Skeletal muscle satellite cell (primary cell): ENCODE measurements around the gene GAS2L2.
A peak's percentile ranks its signal among the peaks of the same experiment; 100 is the strongest.

Source experiments
- H3K27me3 ChIP-seq: 2 replicates; pipeline ENCODE4 v1.7.0; 2013; ENCODE audit warnings: low read length; ENCODE audit not compliant: control insufficient read depth, insufficient read depth
- H3K36me3 ChIP-seq: 2 replicates; pipeline ENCODE4 v1.7.0; 2013; ENCODE audit warnings: mild to moderate bottlenecking, control low read depth, low read length; ENCODE audit not compliant: insufficient read depth
- H3K4me1 ChIP-seq: 2 replicates; pipeline ENCODE4 v1.7.0; 2013; ENCODE audit warnings: low read length; ENCODE audit not compliant: control insufficient read depth, insufficient read depth
- H3K4me2 ChIP-seq: 2 replicates; pipeline ENCODE4 v1.7.0; 2013; ENCODE audit warnings: mild to moderate bottlenecking, low read length
- H3K4me3 ChIP-seq: 2 replicates; pipeline ENCODE4 v1.7.0; 2013; ENCODE audit warnings: low read length
- H3K9ac ChIP-seq: 2 replicates; pipeline ENCODE4 v1.7.0; 2013; ENCODE audit warnings: mild to moderate bottlenecking, low read depth, low read length, moderate library complexity
- H3K9me3 ChIP-seq: replicated peaks from 2 replicates; pipeline ENCODE4 v1.7.0; 2013; ENCODE audit warnings: mild to moderate bottlenecking, control low read depth, low read length

GAS2L2 gene

GRCh38 chr17:35788477-35789368, 35.7 kb upstream of the GAS2L2 start:
- Histone ChIP-seq H3K9me3 (no peaks in the 10 kb centered on the region), H3K36me3 (no peaks in the 10 kb centered on the region), H3K9ac (peak overlapping the region; percentile 38), H3K27me3 (peaks cover 19% of the 10 kb centered on the region), H3K4me3 (peak overlapping the region; percentile 37), H3K4me1 (peaks cover 34% of the 10 kb centered on the region), H3K4me2 (peak overlapping the region; percentile 74)

GRCh38 chr17:35786941-35787432, 33.9 kb upstream of the GAS2L2 start:
- Histone ChIP-seq H3K27me3 (peaks cover 14% of the 10 kb centered on the region), H3K4me1 (peaks cover 39% of the 10 kb centered on the region), H3K9ac (no peak overlapping the region)

GRCh38 chr17:35784895-35785294, 31.9 kb upstream of the GAS2L2 start:
- Histone ChIP-seq H3K4me3 (no peak overlapping the region), H3K4me1 (peaks cover 39% of the 10 kb centered on the region), H3K9me3 (no peaks in the 10 kb centered on the region), H3K27me3 (peaks cover 24% of the 10 kb centered on the region), H3K9ac (no peak overlapping the region), H3K36me3 (no peaks in the 10 kb centered on the region), H3K4me2 (no peak overlapping the region)

More at GRCh38 chr17:35786941-35787432, 33.9 kb upstream of the GAS2L2 start:
- Histone ChIP-seq H3K36me3 (no peaks in the 10 kb centered on the region), H3K4me3 (no peak overlapping the region), H3K4me2 (peak overlapping the region; percentile 35), H3K9me3 (no peaks in the 10 kb centered on the region)

GRCh38 chr17:35780950-35781349, 27.9 kb upstream of the GAS2L2 start:
- H3K36me3 ChIP-seq, result no peaks in the 10 kb centered on the region
- no peak overlapping the region for H3K4me2 ChIP-seq
- H3K9ac ChIP-seq, result no peak overlapping the region
- H3K9me3 ChIP-seq, result no peaks in the 10 kb centered on the region
- H3K4me1 ChIP-seq, result peaks cover 26% of the 10 kb centered on the region
- no peak overlapping the region for H3K4me3 ChIP-seq
- peaks cover 36% of the 10 kb centered on the region for H3K27me3 ChIP-seq

GRCh38 chr17:35778641-35779196, 25.7 kb upstream of the GAS2L2 start:
- H3K36me3 ChIP-seq, result no peaks in the 10 kb centered on the region
- peaks cover 46% of the 10 kb centered on the region for H3K27me3 ChIP-seq
- no peak overlapping the region for H3K4me3 ChIP-seq
- H3K9ac ChIP-seq, result no peak overlapping the region
- H3K4me1 ChIP-seq, result peaks cover 33% of the 10 kb centered on the region
- H3K4me2 ChIP-seq, result peak overlapping the region; percentile 23
- H3K9me3 ChIP-seq, result no peaks in the 10 kb centered on the region

GRCh38 chr17:35775583-35775982, 22.5 kb upstream of the GAS2L2 start:
- Histone ChIP-seq H3K36me3 (no peaks in the 10 kb centered on the region), H3K27me3 (peaks cover 42% of the 10 kb centered on the region), H3K4me1 (peaks cover 28% of the 10 kb centered on the region), H3K4me3 (no peak overlapping the region), H3K4me2 (no peak overlapping the region), H3K9ac (no peak overlapping the region), H3K9me3 (no peaks in the 10 kb centered on the region)

- no peak overlapping the region for H3K4me2 ChIP-seq
- H3K4me3 ChIP-seq, result no peak overlapping the region
- H3K36me3 ChIP-seq, result no peaks in the 10 kb centered on the region
- H3K9ac ChIP-seq, result no peak overlapping the region
- H3K9me3 ChIP-seq, result no peaks in the 10 kb centered on the region
- peaks cover 42% of the 10 kb centered on the region for H3K27me3 ChIP-seq
- peaks cover 28% of the 10 kb centered on the region for H3K4me1 ChIP-seq
These were observed 22.0 kb upstream of the GAS2L2 start for GRCh38 chr17:35775039-35775438.

GRCh38 chr17:35774499-35774898, 21.5 kb upstream of the GAS2L2 start:
- no peaks in the 10 kb centered on the region for H3K9me3 ChIP-seq
- H3K4me2 ChIP-seq, result no peak overlapping the region
- H3K27me3 ChIP-seq, result peaks cover 39% of the 10 kb centered on the region
- no peak overlapping the region for H3K4me3 ChIP-seq
- no peaks in the 10 kb centered on the region for H3K36me3 ChIP-seq
- no peak overlapping the region for H3K9ac ChIP-seq
- H3K4me1 ChIP-seq, result peaks cover 28% of the 10 kb centered on the region

GRCh38 chr17:35773679-35774425, 20.8 kb upstream of the GAS2L2 start:
- no peaks in the 10 kb centered on the region for H3K9me3 ChIP-seq
- H3K4me2 ChIP-seq, result no peak overlapping the region
- no peak overlapping the region for H3K4me3 ChIP-seq
- H3K27me3 ChIP-seq, result peaks cover 38% of the 10 kb centered on the region
- no peaks in the 10 kb centered on the region for H3K36me3 ChIP-seq
- no peak overlapping the region for H3K9ac ChIP-seq
- peaks cover 26% of the 10 kb centered on the region for H3K4me1 ChIP-seq

GRCh38 chr17:35773129-35773528, 20.1 kb upstream of the GAS2L2 start:
- Histone ChIP-seq H3K4me1 (peaks cover 20% of the 10 kb centered on the region), H3K9ac (no peak overlapping the region), H3K4me3 (no peak overlapping the region), H3K36me3 (no peaks in the 10 kb centered on the region), H3K4me2 (no peak overlapping the region), H3K27me3 (peaks cover 42% of the 10 kb centered on the region), H3K9me3 (no peaks in the 10 kb centered on the region)

- Histone ChIP-seq H3K9me3 (no peaks in the 10 kb centered on the region), H3K27me3 (peaks cover 54% of the 10 kb centered on the region), H3K4me2 (no peak overlapping the region), H3K36me3 (no peaks in the 10 kb centered on the region), H3K9ac (no peak overlapping the region), H3K4me1 (peaks cover 9% of the 10 kb centered on the region), H3K4me3 (no peak overlapping the region)
These were observed 17.0 kb upstream of the GAS2L2 start for GRCh38 chr17:35769895-35770486.
